Measurements from ENCODE around the gene DEXI. TPM values are rescaled to one million over a fixed set of nuclear protein-coding genes. Genes with fewer than 3 reads are reported as not detected.

DEXI gene
- total RNA-seq, 4 donors from 2014 or later, result 79.2 to 136 (median 102) TPM

DNA sequence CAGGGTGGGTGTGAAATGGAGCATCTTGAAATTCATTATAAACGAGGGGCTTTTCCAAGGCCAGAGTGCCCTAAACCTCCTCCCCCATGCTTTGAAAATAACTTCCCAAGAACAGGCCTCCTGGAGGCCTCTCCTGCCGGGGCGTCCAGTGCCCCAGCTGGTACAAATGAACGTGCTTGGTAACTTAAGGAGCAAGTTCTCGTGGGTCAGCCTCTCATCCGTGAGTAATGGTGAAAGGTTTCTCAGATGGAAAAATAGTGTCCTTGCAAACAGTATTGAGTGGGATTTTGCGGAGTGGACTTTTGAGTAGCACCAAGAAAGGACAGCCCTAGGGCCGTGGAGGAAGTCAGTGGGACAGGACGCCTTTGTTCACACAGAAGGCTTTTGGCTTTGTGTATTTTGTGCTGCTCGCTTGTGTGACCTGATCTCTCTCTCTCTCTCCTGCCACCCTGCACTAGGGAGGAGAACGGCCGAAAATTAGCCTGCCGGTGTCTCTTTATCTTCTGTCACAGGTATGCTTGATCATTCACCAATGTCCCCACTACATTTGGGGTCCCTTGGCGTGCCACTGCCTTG lies 36.7 kb upstream of the DEXI start:
- H3K27ac ChIP-seq, result peak overlapping the region; percentile 48 to 91 (median 84)
- 88 to 91% methylated on average over 4 to 5 of the region's 14 CpGs for WGBS, 2 donors (ENCODE audit: low coverage in 1 of 2)

DNA sequence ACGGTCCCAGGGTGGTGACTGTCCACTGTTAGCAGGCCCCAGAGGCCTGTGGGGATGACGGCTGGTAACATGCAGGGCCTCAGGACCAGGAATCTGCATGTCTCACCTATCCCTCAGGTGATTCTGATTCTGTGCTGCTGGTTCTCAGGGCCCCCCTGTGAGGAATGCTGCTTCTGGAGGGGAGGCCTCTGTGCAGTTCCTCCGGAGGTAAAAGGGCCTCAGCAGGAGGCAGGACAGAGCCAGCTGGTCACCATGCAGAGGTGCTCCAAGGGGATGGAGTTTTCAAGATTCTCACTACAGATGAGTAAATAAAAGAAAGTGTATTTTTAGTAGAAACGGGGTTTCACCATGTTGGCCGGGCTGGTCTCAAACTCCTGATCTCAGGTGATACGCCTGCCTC lies 35.9 kb upstream of the DEXI start:
- Histone ChIP-seq H3K27ac (peak overlapping the region in 2 of 4 donors; percentile 82 to 86), H3K4me3 (no peak overlapping the region), H3K4me1 (peaks cover 0 to 41% (median 11%) of the 10 kb centered on the region in 3 donors), H3K27me3 (no peaks in the 10 kb centered on the region), H3K9me3 (no peaks in the 10 kb centered on the region), H3K36me3 (peaks cover 0 to 46% of the 10 kb centered on the region in 2 donors)
- 100% methylated on average over 4 of the region's 6 CpGs; no CpG with 5 or more reads in 1 of the 2 donors for WGBS, 2 donors (ENCODE audit: low coverage in 1 of 2)
- TF ChIP-seq POLR2AphosphoS5 (IDR thresholded peaks at IDR 0.05) (no peak), POLR2A (IDR thresholded peaks at IDR 0.05) (no peak), EP300 (IDR thresholded peaks at IDR 0.05) (no peak)
- TF ChIP-seq, protein P1, sequence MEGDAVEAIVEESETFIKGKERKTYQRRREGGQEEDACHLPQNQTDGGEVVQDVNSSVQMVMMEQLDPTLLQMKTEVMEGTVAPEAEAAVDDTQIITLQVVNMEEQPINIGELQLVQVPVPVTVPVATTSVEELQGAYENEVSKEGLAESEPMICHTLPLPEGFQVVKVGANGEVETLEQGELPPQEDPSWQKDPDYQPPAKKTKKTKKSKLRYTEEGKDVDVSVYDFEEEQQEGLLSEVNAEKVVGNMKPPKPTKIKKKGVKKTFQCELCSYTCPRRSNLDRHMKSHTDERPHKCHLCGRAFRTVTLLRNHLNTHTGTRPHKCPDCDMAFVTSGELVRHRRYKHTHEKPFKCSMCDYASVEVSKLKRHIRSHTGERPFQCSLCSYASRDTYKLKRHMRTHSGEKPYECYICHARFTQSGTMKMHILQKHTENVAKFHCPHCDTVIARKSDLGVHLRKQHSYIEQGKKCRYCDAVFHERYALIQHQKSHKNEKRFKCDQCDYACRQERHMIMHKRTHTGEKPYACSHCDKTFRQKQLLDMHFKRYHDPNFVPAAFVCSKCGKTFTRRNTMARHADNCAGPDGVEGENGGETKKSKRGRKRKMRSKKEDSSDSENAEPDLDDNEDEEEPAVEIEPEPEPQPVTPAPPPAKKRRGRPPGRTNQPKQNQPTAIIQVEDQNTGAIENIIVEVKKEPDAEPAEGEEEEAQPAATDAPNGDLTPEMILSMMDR (IDR thresholded peaks at IDR 0.05), result no peak
- ATAC-seq, result no peak

More for the DNA sequence above, 36.7 kb upstream of the DEXI start:
- ATAC-seq, result no peak
- H3K27me3 ChIP-seq, result no peaks in the 10 kb centered on the region
- H3K36me3 ChIP-seq, result peaks cover 0 to 46% of the 10 kb centered on the region in 2 donors
- TF ChIP-seq EP300 (IDR thresholded peaks at IDR 0.05), result no peak
- no peak for TF ChIP-seq POLR2AphosphoS5 (IDR thresholded peaks at IDR 0.05)
- TF ChIP-seq POLR2A (IDR thresholded peaks at IDR 0.05), result no peak
- TF ChIP-seq, protein P1 (IDR thresholded peaks at IDR 0.05), result no peak
- H3K9me3 ChIP-seq, result no peaks in the 10 kb centered on the region
- peaks cover 0 to 45% (median 11%) of the 10 kb centered on the region in 3 donors for H3K4me1 ChIP-seq
- no peak overlapping the region for H3K4me3 ChIP-seq

DNA sequence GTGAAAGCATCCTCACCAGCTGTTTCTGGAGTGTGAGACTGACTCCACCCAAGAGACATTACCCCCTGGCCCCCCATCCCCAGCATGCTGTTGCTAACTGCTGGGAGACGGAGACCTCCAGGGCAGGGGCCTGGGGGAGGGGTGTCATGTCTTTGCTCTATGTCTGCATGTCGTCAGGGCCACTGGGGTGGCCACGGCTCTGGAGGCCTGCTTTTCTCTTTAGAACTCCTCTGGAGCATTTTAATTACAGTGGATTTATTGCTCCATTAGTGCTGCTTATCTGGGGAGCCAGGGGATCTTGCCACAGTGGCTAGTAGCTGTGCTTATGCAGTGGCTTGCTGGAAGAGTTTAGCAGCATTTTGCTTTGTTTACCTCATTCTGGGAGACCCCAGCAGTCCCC lies 34.4 kb upstream of the DEXI start:
- TF ChIP-seq EP300 (IDR thresholded peaks at IDR 0.05), result no peak
- TF ChIP-seq POLR2A (IDR thresholded peaks at IDR 0.05), result no peak
- TF ChIP-seq, protein P1 (IDR thresholded peaks at IDR 0.05), result no peak
- TF ChIP-seq POLR2AphosphoS5 (IDR thresholded peaks at IDR 0.05), result no peak
- no peaks in the 10 kb centered on the region for H3K27me3 ChIP-seq
- peaks cover 0 to 34% (median 18%) of the 10 kb centered on the region in 3 donors for H3K4me1 ChIP-seq
- 34% methylated on average over 2 of the region's 3 CpGs; no CpG with 5 or more reads in 1 of the 2 donors for WGBS, 2 donors (ENCODE audit: low coverage in 1 of 2)
- no peaks in the 10 kb centered on the region for H3K9me3 ChIP-seq
- ATAC-seq, result no peak
- peaks cover 0 to 49% of the 10 kb centered on the region in 2 donors for H3K36me3 ChIP-seq
- no peak overlapping the region for H3K27ac ChIP-seq
- H3K4me3 ChIP-seq, result no peak overlapping the region

DNA sequence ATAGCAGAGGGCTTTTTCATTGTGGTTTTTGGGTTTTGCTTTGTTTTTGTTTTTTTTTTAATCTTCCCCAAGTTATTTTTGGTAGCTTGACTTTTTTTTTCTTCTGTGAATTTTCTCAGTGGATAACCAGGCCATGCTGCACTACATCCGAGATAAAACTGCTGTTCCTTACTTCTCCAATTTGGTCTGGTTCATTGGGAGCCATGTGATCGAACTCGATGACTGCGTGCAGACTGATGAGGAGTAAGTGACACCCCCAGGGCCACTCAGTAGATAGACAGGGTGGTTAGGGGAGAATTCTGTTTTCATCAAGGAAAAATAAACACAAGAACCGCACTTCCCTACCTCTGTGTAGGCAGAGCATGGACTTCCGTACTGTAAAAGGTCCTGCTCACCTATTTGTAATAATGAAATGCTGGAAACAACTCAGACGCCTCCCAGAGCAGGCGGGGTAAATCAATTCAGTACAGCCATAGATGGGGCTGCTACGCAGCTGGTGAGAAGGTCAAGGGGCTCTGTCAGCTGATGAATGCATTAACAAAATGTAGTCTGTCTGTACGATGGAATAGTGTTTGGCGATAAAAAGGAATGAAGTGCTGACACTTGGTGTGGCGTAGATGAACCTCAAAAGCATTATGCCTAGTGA lies 30.7 kb upstream of the DEXI start:
- no peak for ATAC-seq
- Histone ChIP-seq H3K4me3 (no peak overlapping the region), H3K9me3 (no peaks in the 10 kb centered on the region), H3K4me1 (peaks cover 0 to 10% (median 8%) of the 10 kb centered on the region in 3 donors), H3K27me3 (no peaks in the 10 kb centered on the region), H3K27ac (no peak overlapping the region), H3K36me3 (peaks cover 0 to 60% of the 10 kb centered on the region in 2 donors)
- WGBS, 2 donors (ENCODE audit: low coverage in 1 of 2), result 83 to 92% methylated on average over 4 to 11 of the region's 12 CpGs
- TF ChIP-seq POLR2AphosphoS5 (IDR thresholded peaks at IDR 0.05) (no peak), POLR2A (IDR thresholded peaks at IDR 0.05) (no peak), EP300 (IDR thresholded peaks at IDR 0.05) (no peak)
- TF ChIP-seq, protein P1 (IDR thresholded peaks at IDR 0.05), result no peak
